Astrocyte (in vitro differentiated cells and primary cell): ENCODE measurements around the gene SLC25A26. TPM values are rescaled to one million over a fixed set of nuclear protein-coding genes. Genes with fewer than 3 reads are reported as not detected.

ENCODE experiments used
- DNase-seq: peaks from one replicate; pipeline ENCODE4 v3.0.0-alpha.2; 2010; ENCODE audit warnings: low read depth
- FAIRE-seq: peaks from 2 replicates; lab custom pipeline; 2011; peaks lifted over from hg19 to GRCh38; lab: Jason Lieb, UNC
- H2AFZ ChIP-seq: 2 replicates; pipeline ENCODE4 v1.6.0; 2012; ENCODE audit warnings: low read depth, low read length, inconsistent platforms
- H3K27ac ChIP-seq: 2 replicates; pipeline ENCODE4 v1.5.1; 2011; ENCODE audit warnings: low read depth, low read length, inconsistent platforms
- H3K27me3 ChIP-seq: 2 replicates; pipeline ENCODE4 v1.6.0; 2011; ENCODE audit warnings: low read length, inconsistent platforms; ENCODE audit not compliant: insufficient read depth
- H3K36me3 ChIP-seq: 2 replicates; pipeline ENCODE4 v1.5.1; 2011; ENCODE audit warnings: low read length, inconsistent platforms; ENCODE audit not compliant: insufficient read depth
- H3K4me1 ChIP-seq: 2 replicates; pipeline ENCODE4 v1.5.1; 2011; ENCODE audit warnings: low read length, inconsistent platforms; ENCODE audit not compliant: insufficient read depth
- H3K4me2 ChIP-seq: 2 replicates; pipeline ENCODE4 v1.6.0; 2012; ENCODE audit warnings: low read length, inconsistent platforms
- H3K4me3 ChIP-seq: 2 replicates; pipeline ENCODE4 v1.5.1; 2011; ENCODE audit warnings: low read depth, mild to moderate bottlenecking, low read length, inconsistent platforms; ENCODE audit not compliant: insufficient read depth
- H3K79me2 ChIP-seq: 2 replicates; pipeline ENCODE4 v1.6.0; 2012; ENCODE audit warnings: mild to moderate bottlenecking, low read length, inconsistent platforms; ENCODE audit not compliant: insufficient read depth
- H3K9ac ChIP-seq: 2 replicates; pipeline ENCODE4 v1.6.0; 2012; ENCODE audit warnings: mild to moderate bottlenecking, low read length, inconsistent platforms
- H3K9me3 ChIP-seq: 2 replicates; pipeline ENCODE4 v1.5.1; 2012; ENCODE audit warnings: low read depth, mild to moderate bottlenecking, low read length, inconsistent platforms; ENCODE audit not compliant: insufficient read depth
- H4K20me1 ChIP-seq: 2 replicates; pipeline ENCODE4 v1.6.0; 2012; ENCODE audit warnings: low read length, inconsistent platforms; ENCODE audit not compliant: insufficient read depth
- H3K27ac Mint-ChIP-seq: one replicate; pipeline ENCODE4 v1.8.0; 2021; ENCODE audit warnings: mild to moderate bottlenecking, mixed read lengths; ENCODE audit not compliant: unreplicated experiment
- H3K27me3 Mint-ChIP-seq: one replicate; pipeline ENCODE4 v1.8.0; 2021; ENCODE audit warnings: low read depth, mixed read lengths; ENCODE audit not compliant: unreplicated experiment
- H3K36me3 Mint-ChIP-seq: one replicate; pipeline ENCODE4 v1.8.0; 2021; ENCODE audit warnings: low read depth, mixed read lengths; ENCODE audit not compliant: unreplicated experiment
- H3K4me1 Mint-ChIP-seq: one replicate; pipeline ENCODE4 v1.8.0; 2021; ENCODE audit warnings: low read depth, mixed read lengths; ENCODE audit not compliant: unreplicated experiment
- H3K4me3 Mint-ChIP-seq: one replicate; pipeline ENCODE4 v1.8.0; 2021; ENCODE audit warnings: mild to moderate bottlenecking, moderate library complexity, mixed read lengths; ENCODE audit not compliant: unreplicated experiment
- H3K9me3 Mint-ChIP-seq: one replicate; pipeline ENCODE4 v1.8.0; 2021; ENCODE audit warnings: mild to moderate bottlenecking, mixed read lengths; ENCODE audit not compliant: unreplicated experiment
- CTCF ChIP-seq: IDR thresholded peaks from 2 replicates; pipeline ENCODE4 v1.5.1; 2011; ENCODE audit warnings: low read depth, mild to moderate bottlenecking, inconsistent platforms, low read length, moderate library complexity; ENCODE audit not compliant: insufficient read depth
- EZH2 ChIP-seq: IDR thresholded peaks from 2 replicates; pipeline ENCODE4 v1.6.1; 2012; ENCODE audit warnings: mild to moderate bottlenecking, low read length, inconsistent platforms; ENCODE audit not compliant: insufficient read depth
- total RNA-seq: library from RNA; stranded (reverse); gene quantifications from 2 replicates; pipeline ENCODE4 v1.2.1, GENCODE V29; 2021

The SLC25A26 gene
- total RNA-seq, 1 donor from 2014 or later, result 17.9 TPM

- Histone ChIP-seq H3K4me1 (peaks cover 22% of the 10 kb centered on the region), H3K27me3 (no peaks in the 10 kb centered on the region), H3K9me3 (peaks cover 2% of the 10 kb centered on the region), H4K20me1 (no peaks in the 10 kb centered on the region), H3K79me2 (no peaks in the 10 kb centered on the region), H3K36me3 (peaks cover 14% of the 10 kb centered on the region), H2AFZ (no peak overlapping the region), H3K4me2 (no peak overlapping the region), H3K4me3 (no peak overlapping the region), H3K9ac (no peak overlapping the region), H3K27ac (no peak overlapping the region)
- DNase-seq (no peak), FAIRE-seq (no peak)
- no peak for TF ChIP-seq EZH2
- TF ChIP-seq CTCF, result no peak
- H3K36me3 Mint-ChIP-seq, result peaks cover 43% of the 10 kb centered on the region
- no peak overlapping the region for H3K4me3 Mint-ChIP-seq
- H3K27ac Mint-ChIP-seq, result no peak overlapping the region
- no peaks in the 10 kb centered on the region for H3K27me3 Mint-ChIP-seq
- H3K4me1 Mint-ChIP-seq, result peaks cover 16% of the 10 kb centered on the region
- H3K9me3 Mint-ChIP-seq, result peaks cover 6% of the 10 kb centered on the region
Measured at GRCh38 chr3:66390013-66390412, 169.2 kb downstream of the SLC25A26 start.

GRCh38 chr3:66392512-66392911 is 171.7 kb downstream of the SLC25A26 start:
- no peak overlapping the region for H3K4me3 ChIP-seq
- H3K79me2 ChIP-seq, result no peaks in the 10 kb centered on the region
- no peaks in the 10 kb centered on the region for H4K20me1 ChIP-seq
- no peaks in the 10 kb centered on the region for H3K9me3 Mint-ChIP-seq
- TF ChIP-seq CTCF (no peak), EZH2 (no peak)
- H3K4me1 ChIP-seq, result peaks cover 32% of the 10 kb centered on the region
- DNase-seq, result no peak
- no peaks in the 10 kb centered on the region for H3K9me3 ChIP-seq
- H3K27me3 ChIP-seq, result no peaks in the 10 kb centered on the region
- no peak overlapping the region for H2AFZ ChIP-seq
- H3K27ac ChIP-seq, result no peak overlapping the region
- H3K4me2 ChIP-seq, result no peak overlapping the region
- no peak overlapping the region for H3K9ac ChIP-seq
- H3K4me1 Mint-ChIP-seq, result peaks cover 19% of the 10 kb centered on the region
- no peak overlapping the region for H3K4me3 Mint-ChIP-seq
- no peaks in the 10 kb centered on the region for H3K27me3 Mint-ChIP-seq
- H3K27ac Mint-ChIP-seq, result no peak overlapping the region
- peaks cover 9% of the 10 kb centered on the region for H3K36me3 ChIP-seq
- FAIRE-seq, result no peak
- H3K36me3 Mint-ChIP-seq, result peaks cover 34% of the 10 kb centered on the region

- Histone ChIP-seq H3K9me3 (no peaks in the 10 kb centered on the region), H3K36me3 (peaks cover 12% of the 10 kb centered on the region), H4K20me1 (no peaks in the 10 kb centered on the region), H3K4me3 (no peak overlapping the region), H2AFZ (no peak overlapping the region), H3K4me2 (peak overlapping the region; percentile 75), H3K27me3 (no peaks in the 10 kb centered on the region), H3K9ac (no peak overlapping the region), H3K4me1 (peaks cover 32% of the 10 kb centered on the region), H3K79me2 (no peaks in the 10 kb centered on the region), H3K27ac (no peak overlapping the region)
- Mint-ChIP-seq H3K4me1 (peaks cover 21% of the 10 kb centered on the region), H3K9me3 (no peaks in the 10 kb centered on the region), H3K4me3 (no peak overlapping the region), H3K36me3 (peaks cover 38% of the 10 kb centered on the region), H3K27me3 (no peaks in the 10 kb centered on the region), H3K27ac (no peak overlapping the region)
- TF ChIP-seq EZH2, result no peak
- no peak for TF ChIP-seq CTCF
- DNase-seq (no peak), FAIRE-seq (no peak)
Measured at GRCh38 chr3:66392966-66393332, 172.1 kb downstream of the SLC25A26 start.
